ENCODE measurements around the gene CNGB1. TPM values are rescaled to one million over a fixed set of nuclear protein-coding genes. Genes with fewer than 3 reads are reported as not detected.

The CNGB1 gene
- total and polyA plus RNA-seq, 2 of the 13 experiments (the other 11 are each of a cell fraction or from before 2014, with no cell fraction given) = 0.02 to 0.15 TPM

DNA sequence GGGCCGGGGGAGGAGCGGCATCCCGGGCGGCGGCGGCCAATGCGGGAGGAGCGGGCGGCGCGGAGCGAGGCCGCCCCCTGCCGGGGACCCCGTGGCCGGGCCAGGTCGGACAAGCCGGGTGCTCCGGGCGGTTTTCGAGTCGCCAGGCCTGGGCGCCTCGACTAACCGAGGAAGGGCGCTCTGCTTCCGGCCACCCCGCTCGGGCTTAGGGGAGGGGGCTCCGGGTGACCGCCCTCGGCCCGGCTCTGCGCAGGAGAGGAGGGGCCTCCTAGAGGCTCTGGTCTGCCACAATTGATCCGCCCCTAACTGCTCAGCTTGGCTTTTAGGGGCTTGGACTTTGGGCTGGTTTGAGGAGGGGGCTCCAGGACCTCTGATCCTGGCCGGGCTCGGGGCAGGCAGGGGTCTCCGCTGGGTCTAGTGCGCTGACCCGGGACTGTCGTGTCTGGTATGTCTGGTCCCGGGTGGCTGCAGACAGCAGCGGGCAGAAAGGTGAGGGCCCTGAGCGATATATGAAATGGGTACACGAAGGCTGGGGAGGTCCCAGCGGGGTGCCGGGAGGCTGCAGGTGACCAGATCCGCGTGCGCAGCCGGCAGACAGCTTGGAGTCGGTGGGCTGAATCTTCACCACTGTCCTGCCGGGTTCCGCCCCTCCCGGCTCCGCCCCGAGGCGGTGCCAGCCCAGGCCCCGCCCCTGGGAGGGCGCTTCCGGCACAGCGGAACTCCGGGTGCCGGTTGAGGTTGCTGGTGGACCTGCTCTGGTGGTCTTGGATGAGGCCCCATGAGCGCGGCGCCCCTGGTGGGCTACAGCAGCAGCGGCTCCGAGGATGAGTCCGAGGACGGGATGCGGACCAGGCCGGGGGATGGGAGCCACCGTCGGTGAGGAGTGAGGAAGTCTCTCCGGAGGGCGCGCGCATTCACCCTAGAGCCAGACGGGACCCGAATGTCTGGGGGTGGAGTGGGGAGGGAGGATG lies 30.1 kb upstream of the CNGB1 start, which contains the start of gene USB1 (continued):
- TF ChIP-seq ZNF33A (CRISPR knock-in tag; IDR thresholded peaks at IDR 0.05; ENCODE audit: borderline replicate concordance) (0 out of 2 replicates have a peak, but pooled peaks have one; percentile 63), ZNF292 (CRISPR knock-in tag; IDR thresholded peaks at IDR 0.05; ENCODE audit: borderline replicate concordance, low read depth) (peak; percentile 47; the same call in 1 of the 2 replicates), ZNF367 (CRISPR knock-in tag; IDR thresholded peaks at IDR 0.05; ENCODE audit: borderline replicate concordance) (peak; percentile 64; the same call in 1 of the 2 replicates), HOXA9 (CRISPR knock-in tag; IDR thresholded peaks at IDR 0.05; ENCODE audit: borderline replicate concordance) (no peak), ZSCAN25 (CRISPR knock-in tag; IDR thresholded peaks at IDR 0.05) (0 out of 2 replicates have a peak, but pooled peaks have one; percentile 45), SMYD3 (CRISPR knock-in tag; IDR thresholded peaks at IDR 0.05) (0 out of 2 replicates have a peak, but pooled peaks have one; percentile 62), SMC3 (IDR thresholded peaks at IDR 0.05; ENCODE audit: low read length) (no peak; the same call in 1 of the 2 replicates), ZNF138 (CRISPR knock-in tag; IDR thresholded peaks at IDR 0.05; ENCODE audit: low read depth) (peak; percentile 63; the same call in 1 of the 2 replicates), ZNF737 (CRISPR knock-in tag; IDR thresholded peaks at IDR 0.05; ENCODE audit: borderline replicate concordance) (no peak)
- TF ChIP-seq, protein P1, sequence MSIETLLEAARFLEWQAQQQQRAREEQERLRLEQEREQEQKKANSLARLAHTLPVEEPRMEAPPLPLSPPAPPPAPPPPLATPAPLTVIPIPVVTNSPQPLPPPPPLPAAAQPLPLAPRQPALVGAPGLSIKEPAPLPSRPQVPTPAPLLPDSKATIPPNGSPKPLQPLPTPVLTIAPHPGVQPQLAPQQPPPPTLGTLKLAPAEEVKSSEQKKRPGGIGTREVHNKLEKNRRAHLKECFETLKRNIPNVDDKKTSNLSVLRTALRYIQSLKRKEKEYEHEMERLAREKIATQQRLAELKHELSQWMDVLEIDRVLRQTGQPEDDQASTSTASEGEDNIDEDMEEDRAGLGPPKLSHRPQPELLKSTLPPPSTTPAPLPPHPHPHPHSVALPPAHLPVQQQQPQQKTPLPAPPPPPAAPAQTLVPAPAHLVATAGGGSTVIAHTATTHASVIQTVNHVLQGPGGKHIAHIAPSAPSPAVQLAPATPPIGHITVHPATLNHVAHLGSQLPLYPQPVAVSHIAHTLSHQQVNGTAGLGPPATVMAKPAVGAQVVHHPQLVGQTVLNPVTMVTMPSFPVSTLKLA (IDR thresholded peaks at IDR 0.05) = no peak
- TF ChIP-seq, protein P2, sequence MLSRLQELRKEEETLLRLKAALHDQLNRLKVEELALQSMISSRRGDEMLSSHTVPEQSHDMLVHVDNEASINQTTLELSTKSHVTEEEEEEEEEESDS (CRISPR knock-in tag; IDR thresholded peaks at IDR 0.05; ENCODE audit: borderline replicate concordance) = no peak
- TF ChIP-seq, protein P3, sequence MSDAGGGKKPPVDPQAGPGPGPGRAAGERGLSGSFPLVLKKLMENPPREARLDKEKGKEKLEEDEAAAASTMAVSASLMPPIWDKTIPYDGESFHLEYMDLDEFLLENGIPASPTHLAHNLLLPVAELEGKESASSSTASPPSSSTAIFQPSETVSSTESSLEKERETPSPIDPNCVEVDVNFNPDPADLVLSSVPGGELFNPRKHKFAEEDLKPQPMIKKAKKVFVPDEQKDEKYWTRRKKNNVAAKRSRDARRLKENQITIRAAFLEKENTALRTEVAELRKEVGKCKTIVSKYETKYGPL (CRISPR knock-in tag; IDR thresholded peaks at IDR 0.05) = no peak
- TF ChIP-seq, protein P4, sequence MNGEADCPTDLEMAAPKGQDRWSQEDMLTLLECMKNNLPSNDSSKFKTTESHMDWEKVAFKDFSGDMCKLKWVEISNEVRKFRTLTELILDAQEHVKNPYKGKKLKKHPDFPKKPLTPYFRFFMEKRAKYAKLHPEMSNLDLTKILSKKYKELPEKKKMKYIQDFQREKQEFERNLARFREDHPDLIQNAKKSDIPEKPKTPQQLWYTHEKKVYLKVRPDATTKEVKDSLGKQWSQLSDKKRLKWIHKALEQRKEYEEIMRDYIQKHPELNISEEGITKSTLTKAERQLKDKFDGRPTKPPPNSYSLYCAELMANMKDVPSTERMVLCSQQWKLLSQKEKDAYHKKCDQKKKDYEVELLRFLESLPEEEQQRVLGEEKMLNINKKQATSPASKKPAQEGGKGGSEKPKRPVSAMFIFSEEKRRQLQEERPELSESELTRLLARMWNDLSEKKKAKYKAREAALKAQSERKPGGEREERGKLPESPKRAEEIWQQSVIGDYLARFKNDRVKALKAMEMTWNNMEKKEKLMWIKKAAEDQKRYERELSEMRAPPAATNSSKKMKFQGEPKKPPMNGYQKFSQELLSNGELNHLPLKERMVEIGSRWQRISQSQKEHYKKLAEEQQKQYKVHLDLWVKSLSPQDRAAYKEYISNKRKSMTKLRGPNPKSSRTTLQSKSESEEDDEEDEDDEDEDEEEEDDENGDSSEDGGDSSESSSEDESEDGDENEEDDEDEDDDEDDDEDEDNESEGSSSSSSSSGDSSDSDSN (CRISPR knock-in tag; IDR thresholded peaks at IDR 0.05) = peak; percentile 79
- TF ChIP-seq, protein P5, sequence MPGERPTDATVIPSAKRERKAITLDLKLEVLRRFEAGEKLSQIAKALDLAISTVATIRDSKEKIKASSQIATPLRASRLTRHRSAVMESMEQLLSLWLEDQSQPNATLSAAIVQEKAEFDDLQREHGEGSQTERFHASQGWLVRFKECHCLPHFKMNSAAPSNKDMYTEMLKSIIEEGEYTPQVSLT (CRISPR knock-in tag; IDR thresholded peaks at IDR 0.05; ENCODE audit: borderline replicate concordance, low read depth) = 0 out of 2 replicates have a peak, but pooled peaks have one; percentile 50
- TF ChIP-seq, protein P6, sequence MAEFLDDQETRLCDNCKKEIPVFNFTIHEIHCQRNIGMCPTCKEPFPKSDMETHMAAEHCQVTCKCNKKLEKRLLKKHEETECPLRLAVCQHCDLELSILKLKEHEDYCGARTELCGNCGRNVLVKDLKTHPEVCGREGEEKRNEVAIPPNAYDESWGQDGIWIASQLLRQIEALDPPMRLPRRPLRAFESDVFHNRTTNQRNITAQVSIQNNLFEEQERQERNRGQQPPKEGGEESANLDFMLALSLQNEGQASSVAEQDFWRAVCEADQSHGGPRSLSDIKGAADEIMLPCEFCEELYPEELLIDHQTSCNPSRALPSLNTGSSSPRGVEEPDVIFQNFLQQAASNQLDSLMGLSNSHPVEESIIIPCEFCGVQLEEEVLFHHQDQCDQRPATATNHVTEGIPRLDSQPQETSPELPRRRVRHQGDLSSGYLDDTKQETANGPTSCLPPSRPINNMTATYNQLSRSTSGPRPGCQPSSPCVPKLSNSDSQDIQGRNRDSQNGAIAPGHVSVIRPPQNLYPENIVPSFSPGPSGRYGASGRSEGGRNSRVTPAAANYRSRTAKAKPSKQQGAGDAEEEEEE (CRISPR knock-in tag; IDR thresholded peaks at IDR 0.05; ENCODE audit: borderline replicate concordance) = no peak
- TF ChIP-seq, protein P7, sequence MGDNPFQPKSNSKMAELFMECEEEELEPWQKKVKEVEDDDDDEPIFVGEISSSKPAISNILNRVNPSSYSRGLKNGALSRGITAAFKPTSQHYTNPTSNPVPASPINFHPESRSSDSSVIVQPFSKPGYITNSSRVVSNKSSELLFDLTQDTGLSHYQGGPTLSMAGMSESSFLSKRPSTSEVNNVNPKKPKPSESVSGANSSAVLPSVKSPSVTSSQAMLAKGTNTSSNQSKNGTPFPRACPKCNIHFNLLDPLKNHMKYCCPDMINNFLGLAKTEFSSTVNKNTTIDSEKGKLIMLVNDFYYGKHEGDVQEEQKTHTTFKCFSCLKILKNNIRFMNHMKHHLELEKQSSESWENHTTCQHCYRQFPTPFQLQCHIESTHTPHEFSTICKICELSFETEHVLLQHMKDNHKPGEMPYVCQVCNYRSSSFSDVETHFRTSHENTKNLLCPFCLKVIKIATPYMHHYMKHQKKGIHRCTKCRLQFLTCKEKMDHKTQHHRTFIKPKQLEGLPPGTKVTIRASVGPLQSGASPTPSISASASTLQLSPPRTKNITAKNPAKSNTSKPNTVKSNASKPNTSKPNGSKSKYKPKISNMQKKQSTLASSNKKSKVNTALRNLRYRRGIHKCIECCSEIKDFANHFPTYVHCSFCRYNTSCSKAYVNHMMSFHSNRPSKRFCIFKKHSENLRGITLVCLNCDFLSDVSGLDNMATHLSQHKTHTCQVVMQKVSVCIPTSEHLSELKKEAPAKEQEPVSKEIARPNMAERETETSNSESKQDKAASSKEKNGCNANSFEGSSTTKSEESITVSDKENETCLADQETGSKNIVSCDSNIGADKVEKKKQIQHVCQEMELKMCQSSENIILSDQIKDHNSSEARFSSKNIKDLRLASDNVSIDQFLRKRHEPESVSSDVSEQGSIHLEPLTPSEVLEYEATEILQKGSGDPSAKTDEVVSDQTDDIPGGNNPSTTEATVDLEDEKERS (CRISPR knock-in tag; IDR thresholded peaks at IDR 0.05) = peak; percentile 89

Measured in HepG2 (cell line).